Neural cell (in vitro differentiated cells): Measurements from ENCODE around the gene TRERF1.

Experiments used
- CTCF ChIP-seq: fragments of 450-650 bp; IDR thresholded peaks from 2 replicates; pipeline ENCODE4 v1.5.1; 2014; ENCODE audit warnings: antibody characterized with exemption, mild to moderate bottlenecking, moderate library complexity; ENCODE audit not compliant: poor library complexity, severe bottlenecking
- EP300 ChIP-seq: fragments of 450-650 bp; conservative IDR thresholded peaks from 2 replicates; pipeline ENCODE4 v1.6.1; 2014; ENCODE audit warnings: antibody characterized with exemption, mild to moderate bottlenecking, moderate library complexity; ENCODE audit not compliant: poor library complexity, severe bottlenecking
- EZH2 ChIP-seq: fragments of 200-600, 300-800 bp; shearing (Covaris generic), sonication (generic); IDR thresholded peaks from 2 replicates; pipeline ENCODE4 v1.6.1; 2014; ENCODE audit warnings: antibody characterized with exemption, low read length, borderline replicate concordance, mild to moderate bottlenecking; ENCODE audit not compliant: insufficient read depth, poor library complexity, severe bottlenecking
- POLR2AphosphoS5 ChIP-seq: IDR thresholded peaks from 2 replicates; pipeline ENCODE4 v1.6.1; 2012
- RAD21 ChIP-seq: fragments of 450-650 bp; conservative IDR thresholded peaks from 2 replicates; pipeline ENCODE4 v1.6.1; 2014; ENCODE audit warnings: antibody characterized with exemption, mild to moderate bottlenecking, moderate library complexity
- REST ChIP-seq: IDR thresholded peaks from 2 replicates; pipeline ENCODE4 v1.6.1; 2012; ENCODE audit warnings: borderline replicate concordance
- SMC3 ChIP-seq: fragments of 450-650 bp; conservative IDR thresholded peaks from 2 replicates; pipeline ENCODE4 v1.6.1; 2014; ENCODE audit warnings: antibody characterized with exemption, mild to moderate bottlenecking, moderate library complexity; ENCODE audit not compliant: poor library complexity

- no peak for TF ChIP-seq EZH2
- TF ChIP-seq CTCF = no peak
- no peak for TF ChIP-seq REST
- TF ChIP-seq RAD21 = no peak
- no peak for TF ChIP-seq EP300
- no peak for TF ChIP-seq SMC3
- no peak for TF ChIP-seq POLR2AphosphoS5
Measured at GRCh38 chr6:42350911-42351310, 100.8 kb downstream of the TRERF1 start.
